Fibroblast of mammary gland (primary cell): ENCODE measurements around the gene THOC7.

Source experiments
- DNase-seq: peaks from one replicate; pipeline ENCODE4 v3.0.0-alpha.2; 2010; ENCODE audit warnings: low read depth
- H3K4me3 ChIP-seq: 2 replicates; pipeline ENCODE4 v1.5.1; 2011; ENCODE audit warnings: low read depth, mild to moderate bottlenecking, low read length, moderate library complexity; ENCODE audit not compliant: control insufficient read depth
- CTCF ChIP-seq: conservative IDR thresholded peaks from 2 replicates; pipeline ENCODE4 v1.5.1; 2011; ENCODE audit warnings: low read depth, low read length, inconsistent platforms; ENCODE audit not compliant: control insufficient read depth, insufficient read depth

THOC7 gene

GRCh38 chr3:63896332-63897030 is 32.9 kb upstream of the THOC7 start:
- no peak for DNase-seq
- TF ChIP-seq CTCF, result no peak
- H3K4me3 ChIP-seq, result no peak overlapping the region

GRCh38 chr3:63895422-63896189 is 32.0 kb upstream of the THOC7 start:
- no peak for DNase-seq
- no peak for TF ChIP-seq CTCF
- no peak overlapping the region for H3K4me3 ChIP-seq

GRCh38 chr3:63892773-63893352 is 29.3 kb upstream of the THOC7 start:
- no peak overlapping the region for H3K4me3 ChIP-seq
- TF ChIP-seq CTCF, result no peak

GRCh38 chr3:63891518-63891917 is 27.9 kb upstream of the THOC7 start:
- no peak for TF ChIP-seq CTCF
- DNase-seq, result no peak
- no peak overlapping the region for H3K4me3 ChIP-seq

More at GRCh38 chr3:63892773-63893352, 29.3 kb upstream of the THOC7 start:
- DNase-seq, result no peak

- TF ChIP-seq CTCF, result no peak
- DNase-seq, result no peak
These were observed 23.3 kb upstream of the THOC7 start for GRCh38 chr3:63886858-63887257.

GRCh38 chr3:63880653-63881052 is 17.0 kb upstream of the THOC7 start:
- no peak overlapping the region for H3K4me3 ChIP-seq
- TF ChIP-seq CTCF, result no peak
- no peak for DNase-seq

More at GRCh38 chr3:63886858-63887257, 23.3 kb upstream of the THOC7 start:
- H3K4me3 ChIP-seq, result no peak overlapping the region
